Keratinocyte (primary cell): ENCODE measurements around the gene UPB1. TPM values are rescaled to one million over a fixed set of nuclear protein-coding genes. Genes with fewer than 3 reads are reported as not detected.

Experiments
- DNase-seq: peaks from one replicate; pipeline ENCODE4 v3.0.0-alpha.2; 2011; ENCODE audit warnings: low read depth, missing footprints, low spot score
- FAIRE-seq: peaks from 2 replicates; lab custom pipeline; 2011; peaks lifted over from hg19 to GRCh38; lab: Jason Lieb, UNC
- H2AFZ ChIP-seq: 2 replicates; pipeline ENCODE4 v1.6.0; 2012; ENCODE audit warnings: low read length, control low read depth, inconsistent platforms; ENCODE audit not compliant: control insufficient read depth
- H3K27ac ChIP-seq: 2 replicates; pipeline ENCODE4 v1.5.1; 2011; ENCODE audit warnings: low read length; ENCODE audit not compliant: control insufficient read depth, insufficient read depth
- H3K27me3 ChIP-seq: 3 replicates; pipeline ENCODE4 v1.6.0; 2011; ENCODE audit warnings: low read length; ENCODE audit not compliant: control insufficient read depth, insufficient read depth; ENCODE audit errors: extremely low read depth
- H3K36me3 ChIP-seq, 2 experiments: 2 replicates in 1 of 2; 3 replicates in 1 of 2; pipeline ENCODE4 v1.5.1; 2011; ENCODE audit warnings: low read length in 2 of 2, mild to moderate bottlenecking in 1 of 2; ENCODE audit not compliant: control insufficient read depth in 2 of 2, insufficient read depth in 2 of 2; ENCODE audit errors: extremely low read depth in 1 of 2
- H3K4me1 ChIP-seq: 3 replicates; pipeline ENCODE4 v1.5.1; 2011; ENCODE audit warnings: low read length; ENCODE audit not compliant: control insufficient read depth, insufficient read depth; ENCODE audit errors: extremely low read depth
- H3K4me2 ChIP-seq: 3 replicates; pipeline ENCODE4 v1.6.0; 2011; ENCODE audit warnings: low read depth, low read length; ENCODE audit not compliant: control insufficient read depth, insufficient read depth; ENCODE audit errors: extremely low read depth
- H3K4me3 ChIP-seq, 3 experiments: fragments of 200-600 bp in 1 of 3; sonication (generic) in 1 of 3; 2 replicates in 2 of 3; 3 replicates in 1 of 3; pipeline ENCODE4 v1.5.1; 2011 to 2016; ENCODE audit warnings: low read length in 3 of 3, mild to moderate bottlenecking in 3 of 3, control low read depth in 2 of 3, inconsistent platforms in 1 of 3, low read depth in 1 of 3, mixed read lengths in 1 of 3, mixed run types in 1 of 3, moderate library complexity in 1 of 3; ENCODE audit not compliant: control insufficient read depth in 2 of 3, insufficient read depth in 2 of 3; ENCODE audit errors: extremely low read depth in 1 of 3
- H3K79me2 ChIP-seq: 2 replicates; pipeline ENCODE4 v1.6.0; 2012; ENCODE audit warnings: low read length; ENCODE audit not compliant: control insufficient read depth, insufficient read depth
- H3K9ac ChIP-seq: 3 replicates; pipeline ENCODE4 v1.6.0; 2011; ENCODE audit warnings: low read length; ENCODE audit not compliant: control insufficient read depth, insufficient read depth; ENCODE audit errors: extremely low read depth
- H3K9me1 ChIP-seq: 3 replicates; pipeline ENCODE4 v1.6.0; 2011; ENCODE audit warnings: low read length; ENCODE audit not compliant: control insufficient read depth, insufficient read depth; ENCODE audit errors: extremely low read depth
- H3K9me3 ChIP-seq: 2 replicates; pipeline ENCODE4 v1.5.1; 2012; ENCODE audit warnings: low read depth, low read length; ENCODE audit not compliant: control insufficient read depth
- H4K20me1 ChIP-seq: 3 replicates; pipeline ENCODE4 v1.6.0; 2011; ENCODE audit warnings: low read length; ENCODE audit not compliant: control insufficient read depth, insufficient read depth; ENCODE audit errors: extremely low read depth
- EZH2 ChIP-seq: IDR thresholded peaks from one replicate; pipeline ENCODE4 v1.6.1; 2012; ENCODE audit warnings: inconsistent platforms, mild to moderate bottlenecking, low read length, moderate library complexity
- dilution Hi-C: fragments of 300-500 bp; cut with MboI; formaldehyde crosslinking; loops from one replicate; pipeline ENCODE4 v1.7.0; 2020; ENCODE audit warnings: low sequenced_read_pairs; ENCODE audit not compliant: extremely low pct_ligation_motif_present
- polyA plus RNA-seq, 5 experiments: library from polyadenylated mRNA; depleted of rRNA in 3 of 5; stranded (reverse) in 3 of 5; stranded (forward) in 1 of 5; unstranded in 1 of 5; fragments of >200 nt; gene quantifications; 1 replicate in 1 of 5; 2 replicates in 3 of 5; 3 replicates in 1 of 5; pipeline versions ENCODE4 v1.2.1 to v1.2.3, GENCODE V29; 2011 to 2012; ENCODE audit warnings: missing spikeins in 2 of 5, low read depth in 1 of 5, low replicate concordance in 1 of 5
- TF ChIP-seq, protein P1 (sequence below), 3 experiments: IDR thresholded peaks in 1 of 3; conservative IDR thresholded peaks in 1 of 3; optimal IDR thresholded peaks in 1 of 3; 2 replicates in 2 of 3; 3 replicates in 1 of 3; pipeline versions ENCODE3 to v1.5.1; 2011; ENCODE audit warnings: low read length in 3 of 3, mild to moderate bottlenecking in 3 of 3, moderate library complexity in 2 of 3, control low read depth in 1 of 3, inconsistent platforms in 1 of 3; ENCODE audit not compliant: insufficient read depth in 2 of 3; ENCODE audit errors: extremely low read depth in 1 of 3

The UPB1 gene
- polyA plus RNA-seq, 1 donor (not counting 4 experiments of a cell fraction or from before 2014, with no cell fraction given) = not detected

GRCh38 chr22:24492391-24492790 lies 2.7 kb upstream of the UPB1 start:
- H3K36me3 ChIP-seq = no peaks in the 10 kb centered on the region

DNA sequence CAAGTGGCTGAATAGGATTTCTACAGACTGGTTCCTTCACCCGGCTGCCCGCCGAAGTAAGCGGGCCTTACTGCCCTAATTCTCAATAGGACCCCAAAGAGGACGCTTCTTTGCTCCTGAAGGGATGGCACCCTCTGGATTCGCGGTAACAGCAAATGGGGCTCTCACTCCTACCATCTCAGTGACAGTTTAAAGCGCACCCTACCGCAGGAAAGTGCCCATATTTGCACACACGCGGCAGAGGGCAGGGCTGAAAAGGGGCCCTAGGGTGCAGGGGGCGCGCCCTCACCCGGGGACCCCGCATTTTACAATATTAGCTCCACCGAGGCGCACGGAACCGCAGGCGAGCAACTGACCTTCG lies 985 bp upstream of the UPB1 start:
- no peak overlapping the region for H2AFZ ChIP-seq

More at GRCh38 chr22:24492391-24492790, 2.7 kb upstream of the UPB1 start:
- no peak overlapping the region for H3K27ac ChIP-seq
- H3K9me3 ChIP-seq = peaks cover 2% of the 10 kb centered on the region
- H3K9me1 ChIP-seq = no peaks in the 10 kb centered on the region
- no peak for FAIRE-seq
- no peak overlapping the region for H2AFZ ChIP-seq
- H3K4me1 ChIP-seq = peaks cover 9% of the 10 kb centered on the region
- TF ChIP-seq, protein P1, sequence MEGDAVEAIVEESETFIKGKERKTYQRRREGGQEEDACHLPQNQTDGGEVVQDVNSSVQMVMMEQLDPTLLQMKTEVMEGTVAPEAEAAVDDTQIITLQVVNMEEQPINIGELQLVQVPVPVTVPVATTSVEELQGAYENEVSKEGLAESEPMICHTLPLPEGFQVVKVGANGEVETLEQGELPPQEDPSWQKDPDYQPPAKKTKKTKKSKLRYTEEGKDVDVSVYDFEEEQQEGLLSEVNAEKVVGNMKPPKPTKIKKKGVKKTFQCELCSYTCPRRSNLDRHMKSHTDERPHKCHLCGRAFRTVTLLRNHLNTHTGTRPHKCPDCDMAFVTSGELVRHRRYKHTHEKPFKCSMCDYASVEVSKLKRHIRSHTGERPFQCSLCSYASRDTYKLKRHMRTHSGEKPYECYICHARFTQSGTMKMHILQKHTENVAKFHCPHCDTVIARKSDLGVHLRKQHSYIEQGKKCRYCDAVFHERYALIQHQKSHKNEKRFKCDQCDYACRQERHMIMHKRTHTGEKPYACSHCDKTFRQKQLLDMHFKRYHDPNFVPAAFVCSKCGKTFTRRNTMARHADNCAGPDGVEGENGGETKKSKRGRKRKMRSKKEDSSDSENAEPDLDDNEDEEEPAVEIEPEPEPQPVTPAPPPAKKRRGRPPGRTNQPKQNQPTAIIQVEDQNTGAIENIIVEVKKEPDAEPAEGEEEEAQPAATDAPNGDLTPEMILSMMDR (optimal IDR thresholded peaks at IDR 0.05 in 1 of 3, IDR thresholded peaks at IDR 0.05 in 1 of 3, conservative IDR thresholded peaks at IDR 0.05 in 1 of 3; ENCODE audit: extremely low read depth in 1 of 3, insufficient read depth in 2 of 3, low read length in 3 of 3) = no peak
- TF ChIP-seq EZH2 = no peak
- dilution Hi-C loops = no loop called here
- peaks cover 27% of the 10 kb centered on the region for H3K27me3 ChIP-seq
- no peak overlapping the region for H3K4me2 ChIP-seq
- H3K79me2 ChIP-seq = no peaks in the 10 kb centered on the region
- H4K20me1 ChIP-seq = no peaks in the 10 kb centered on the region
- H3K4me3 ChIP-seq = no peak overlapping the region
- DNase-seq = no peak
- H3K9ac ChIP-seq = no peak overlapping the region

More for the DNA sequence above, 985 bp upstream of the UPB1 start:
- H3K9me1 ChIP-seq = no peaks in the 10 kb centered on the region
- no peak overlapping the region for H3K27ac ChIP-seq
- no peaks in the 10 kb centered on the region for H3K79me2 ChIP-seq
- no peaks in the 10 kb centered on the region for H4K20me1 ChIP-seq
- no peak overlapping the region for H3K9ac ChIP-seq
- H3K4me1 ChIP-seq = peaks cover 5% of the 10 kb centered on the region
- DNase-seq = no peak
- no peak overlapping the region for H3K4me2 ChIP-seq
- FAIRE-seq = no peak
- no peak overlapping the region for H3K4me3 ChIP-seq
- H3K9me3 ChIP-seq = peaks cover 2% of the 10 kb centered on the region
- TF ChIP-seq EZH2 = no peak
- TF ChIP-seq, protein P1 (optimal IDR thresholded peaks at IDR 0.05 in 1 of 3, IDR thresholded peaks at IDR 0.05 in 1 of 3, conservative IDR thresholded peaks at IDR 0.05 in 1 of 3; ENCODE audit: extremely low read depth in 1 of 3, insufficient read depth in 2 of 3, low read length in 3 of 3) = no peak
- H3K36me3 ChIP-seq = no peaks in the 10 kb centered on the region
- peaks cover 27% of the 10 kb centered on the region for H3K27me3 ChIP-seq
- dilution Hi-C loops = no loop called here
